Measurements from ENCODE around the gene KRTAP1-4.

DNA sequence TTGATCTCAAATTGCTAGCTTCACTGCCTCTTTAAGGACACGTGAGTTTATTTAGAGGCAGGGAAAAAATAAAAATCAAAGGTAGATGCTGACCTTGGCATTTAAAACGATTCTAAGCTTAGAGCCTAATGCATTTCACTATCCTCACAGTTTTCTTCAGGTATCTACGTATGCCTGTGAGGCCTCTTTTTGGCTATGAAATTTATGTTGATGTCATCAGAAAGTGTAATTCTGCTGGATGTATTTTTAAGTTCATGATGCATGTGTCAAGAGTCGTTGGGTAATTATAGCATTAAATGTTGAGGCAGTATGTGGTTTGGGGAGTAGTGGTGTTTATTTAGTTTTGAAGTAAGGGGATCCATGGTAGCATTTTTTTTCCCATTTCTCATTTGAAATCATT lies 26.1 kb downstream of the KRTAP1-4 start:
- TF ChIP-seq CTCF (IDR thresholded peaks at IDR 0.05 in 4 of 5, conservative IDR thresholded peaks at IDR 0.05 in 1 of 5) (no peak), POLR2A (IDR thresholded peaks at IDR 0.05) (no peak)

Measured in gastrocnemius medialis (tissue), 4 donors.